GM23338 (cell line): ENCODE data around the gene MT1B. TPM values are rescaled to one million over a fixed set of nuclear protein-coding genes. Genes with fewer than 3 reads are reported as not detected.
"Not testable (repeated sequence)": the region's sequence is repeated elsewhere in the genome, so short reads cannot be mapped to it uniquely, and the experiment has no call there.

Source experiments
- ATAC-seq: fragments of 200-7000 bp; cut with Tn5 transposase; 3 replicates; pipeline ENCODE4 v1.9.1; 2020
- DNase-seq: peaks from one replicate; pipeline ENCODE4 v3.0.0-alpha.2; 2015; ENCODE audit warnings: low spot score
- H2AFZ ChIP-seq: fragments of 200-600 bp; sonication (generic); 2 replicates; pipeline ENCODE4 v1.8.0; 2016; ENCODE audit warnings: antibody characterized with exemption, mild to moderate bottlenecking, moderate library complexity
- H3F3A ChIP-seq: fragments of 200-600 bp; sonication (generic); replicated peaks from 2 replicates; pipeline ENCODE4 v1.8.0; 2017; ENCODE audit warnings: antibody characterized with exemption, mixed run types, low read depth
- H3K27ac ChIP-seq: fragments of 200-600 bp; sonication (generic); 2 replicates; pipeline ENCODE4 v1.6.1; 2016; ENCODE audit warnings: low read depth
- H3K27me3 ChIP-seq: fragments of 200-600 bp; sonication (generic); 2 replicates; pipeline ENCODE4 v1.8.0; 2016; ENCODE audit warnings: mild to moderate bottlenecking, mixed run types, moderate library complexity; ENCODE audit not compliant: insufficient read depth
- H3K36me3 ChIP-seq: fragments of 200-600 bp; sonication (generic); 2 replicates; pipeline ENCODE4 v1.8.0; 2016; ENCODE audit warnings: mild to moderate bottlenecking; ENCODE audit not compliant: insufficient read depth
- H3K4me1 ChIP-seq: fragments of 200-600 bp; sonication (generic); 2 replicates; pipeline ENCODE4 v1.8.0; 2016; ENCODE audit warnings: mild to moderate bottlenecking, moderate library complexity; ENCODE audit not compliant: insufficient read depth
- H3K4me2 ChIP-seq: fragments of 200-600 bp; sonication (generic); 2 replicates; pipeline ENCODE4 v1.7.1; 2017; ENCODE audit warnings: mixed run types
- H3K4me3 ChIP-seq: fragments of 200-600 bp; sonication (generic); 2 replicates; pipeline ENCODE4 v1.6.1; 2016; ENCODE audit warnings: mixed run types
- H3K79me2 ChIP-seq: fragments of 200-600 bp; sonication (generic); replicated peaks from 2 replicates; pipeline ENCODE4 v1.8.0; 2017; ENCODE audit warnings: mild to moderate bottlenecking; ENCODE audit not compliant: insufficient read depth
- H3K9me2 ChIP-seq: fragments of 200-600 bp; sonication (generic); 2 replicates; pipeline ENCODE4 v1.8.0; 2017; ENCODE audit not compliant: insufficient read depth
- H4K20me1 ChIP-seq: fragments of 200-600 bp; sonication (generic); replicated peaks from 2 replicates; pipeline ENCODE4 v1.8.0; 2017; ENCODE audit warnings: mild to moderate bottlenecking; ENCODE audit not compliant: insufficient read depth
- H3K27ac Mint-ChIP-seq: 2 replicates; pipeline ENCODE4 v1.8.0; 2020; ENCODE audit warnings: inconsistent platforms, mild to moderate bottlenecking, moderate library complexity, mixed read lengths
- H3K27me3 Mint-ChIP-seq: 3 replicates; pipeline ENCODE4 v1.8.0; 2022; ENCODE audit warnings: low read depth, mild to moderate bottlenecking, moderate library complexity, mixed read lengths, inconsistent platforms; ENCODE audit not compliant: insufficient read depth, poor library complexity
- H3K36me3 Mint-ChIP-seq: 3 replicates; pipeline ENCODE4 v1.8.0; 2021; ENCODE audit warnings: low read depth, mild to moderate bottlenecking, inconsistent platforms, moderate library complexity, mixed read lengths
- H3K4me1 Mint-ChIP-seq: 3 replicates; pipeline ENCODE4 v1.8.0; 2020; ENCODE audit warnings: mild to moderate bottlenecking, inconsistent platforms, mixed read lengths
- H3K4me3 Mint-ChIP-seq: 3 replicates; pipeline ENCODE4 v1.8.0; 2021; ENCODE audit warnings: moderate library complexity, mild to moderate bottlenecking, inconsistent platforms, mixed read lengths
- H3K9me3 Mint-ChIP-seq: 3 replicates; pipeline ENCODE4 v1.8.0; 2020; ENCODE audit warnings: moderate library complexity, mild to moderate bottlenecking, inconsistent platforms, mixed read lengths
- NANOG ChIP-seq: IDR thresholded peaks from 2 replicates; pipeline ENCODE4 v1.6.1; 2016; ENCODE audit warnings: antibody characterized with exemption, borderline replicate concordance
- POLR2AphosphoS5 ChIP-seq: IDR thresholded peaks from 2 replicates; pipeline ENCODE4 v1.6.1; 2016; ENCODE audit warnings: antibody characterized with exemption, low read depth
- polyA plus RNA-seq: library from polyadenylated mRNA; unstranded; fragments of >200 nt; fragmentation: Nextera tagmentation; extraction: Ambion mirVana; gene quantifications from 2 replicates; pipeline ENCODE4 v1.2.1, GENCODE V29; 2016
- total RNA-seq: library from RNA; depleted of rRNA; stranded (reverse); fragments of >200 nt; shearing (Covaris generic); gene quantifications from 2 replicates; pipeline ENCODE4 v1.2.3, GENCODE V29; 2014
- TF ChIP-seq, protein P1 (sequence below): fragments of 250-450 bp; sonication (Bioruptor Pico); IDR thresholded peaks from 2 replicates; pipeline ENCODE4 v1.5.0; 2020; ENCODE audit warnings: mild to moderate bottlenecking, moderate library complexity

The MT1B gene
- total and polyA plus RNA-seq, 2 experiments from 2014 or later: not detected

DNA sequence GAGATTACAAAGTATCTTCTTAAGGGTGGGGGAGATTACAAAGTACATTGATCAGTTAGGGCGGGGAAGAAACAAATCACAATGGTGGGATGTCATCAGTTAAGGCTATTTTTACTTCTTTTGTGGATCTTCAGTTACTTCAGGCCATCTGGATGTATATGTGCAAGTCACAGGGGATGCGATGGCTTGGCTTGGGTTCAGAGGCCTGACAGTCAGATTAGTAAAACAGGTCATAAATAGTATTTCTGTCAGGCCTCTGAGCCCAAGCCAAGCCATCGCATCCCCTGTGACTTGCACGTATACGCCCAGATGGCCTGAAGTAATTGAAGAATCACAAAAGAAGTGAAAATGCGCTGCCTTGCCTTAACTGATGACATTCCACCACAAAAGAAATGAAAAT lies 22.9 kb downstream of the MT1B start:
- Mint-ChIP-seq H3K27ac (peak overlapping the region; percentile 85), H3K27me3 (peaks cover 61% of the 10 kb centered on the region), H3K4me1 (peaks cover 42% of the 10 kb centered on the region), H3K4me3 (peak overlapping the region; percentile 73), H3K36me3 (peaks cover 16% of the 10 kb centered on the region)
- peak; percentile 54; the same call in 1 of the 2 replicates for TF ChIP-seq NANOG
- Histone ChIP-seq H3K27ac (peak overlapping the region; percentile 100), H3K4me3 (peak overlapping the region; percentile 73; the same call in 1 of the 2 replicates), H3F3A (peaks cover 12% of the 10 kb centered on the region), H3K4me1 (peaks cover 45% of the 10 kb centered on the region), H3K4me2 (peak overlapping the region; percentile 93), H3K27me3 (peaks cover 43% of the 10 kb centered on the region)
- not testable (repeated sequence) for H2AFZ ChIP-seq, H4K20me1 ChIP-seq, H3K79me2 ChIP-seq, ATAC-seq, H3K36me3 ChIP-seq, H3K9me3 Mint-ChIP-seq, H3K9me2 ChIP-seq
- peak; percentile 21 for DNase-seq

DNA sequence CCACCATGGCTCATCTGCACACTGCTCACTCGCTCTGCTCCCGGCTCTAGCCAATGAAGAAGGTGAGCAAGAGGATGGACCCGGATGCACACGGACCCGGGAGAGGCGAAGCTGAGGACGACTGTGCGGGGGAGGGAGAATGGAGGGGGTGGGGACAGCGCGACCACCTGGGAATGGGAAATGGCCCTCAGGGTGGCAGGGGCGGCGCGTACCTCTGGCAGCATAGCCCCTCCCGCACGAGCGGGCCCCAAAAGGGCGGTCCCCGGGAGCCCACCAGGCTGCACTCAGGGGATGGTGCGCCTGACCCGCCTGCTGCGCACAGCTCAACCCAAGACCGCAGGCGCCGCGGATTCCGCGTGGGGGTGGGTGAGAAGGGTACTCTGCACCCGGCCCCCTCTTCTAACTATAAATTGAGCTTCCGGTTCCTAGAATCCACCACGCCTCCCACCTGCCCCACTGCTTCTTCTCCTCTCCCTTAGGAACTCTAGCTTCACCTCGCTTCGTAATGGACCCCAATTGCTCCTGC lies 24.1 kb downstream of the MT1B start:
- H2AFZ ChIP-seq: peak overlapping the region; percentile 73
- H3K4me2 ChIP-seq: peak overlapping the region; percentile 93
- H3K27me3 ChIP-seq: peaks cover 37% of the 10 kb centered on the region
- peaks cover 36% of the 10 kb centered on the region for H3K4me1 ChIP-seq
- H3K9me2 ChIP-seq: no peaks in the 10 kb centered on the region
- Mint-ChIP-seq H3K27ac (peak overlapping the region; percentile 85), H3K27me3 (peaks cover 50% of the 10 kb centered on the region), H3K4me1 (peaks cover 38% of the 10 kb centered on the region), H3K36me3 (peaks cover 6% of the 10 kb centered on the region), H3K9me3 (no peaks in the 10 kb centered on the region), H3K4me3 (peak overlapping the region; percentile 73)
- DNase-seq: peak; percentile 78
- TF ChIP-seq, protein P1, sequence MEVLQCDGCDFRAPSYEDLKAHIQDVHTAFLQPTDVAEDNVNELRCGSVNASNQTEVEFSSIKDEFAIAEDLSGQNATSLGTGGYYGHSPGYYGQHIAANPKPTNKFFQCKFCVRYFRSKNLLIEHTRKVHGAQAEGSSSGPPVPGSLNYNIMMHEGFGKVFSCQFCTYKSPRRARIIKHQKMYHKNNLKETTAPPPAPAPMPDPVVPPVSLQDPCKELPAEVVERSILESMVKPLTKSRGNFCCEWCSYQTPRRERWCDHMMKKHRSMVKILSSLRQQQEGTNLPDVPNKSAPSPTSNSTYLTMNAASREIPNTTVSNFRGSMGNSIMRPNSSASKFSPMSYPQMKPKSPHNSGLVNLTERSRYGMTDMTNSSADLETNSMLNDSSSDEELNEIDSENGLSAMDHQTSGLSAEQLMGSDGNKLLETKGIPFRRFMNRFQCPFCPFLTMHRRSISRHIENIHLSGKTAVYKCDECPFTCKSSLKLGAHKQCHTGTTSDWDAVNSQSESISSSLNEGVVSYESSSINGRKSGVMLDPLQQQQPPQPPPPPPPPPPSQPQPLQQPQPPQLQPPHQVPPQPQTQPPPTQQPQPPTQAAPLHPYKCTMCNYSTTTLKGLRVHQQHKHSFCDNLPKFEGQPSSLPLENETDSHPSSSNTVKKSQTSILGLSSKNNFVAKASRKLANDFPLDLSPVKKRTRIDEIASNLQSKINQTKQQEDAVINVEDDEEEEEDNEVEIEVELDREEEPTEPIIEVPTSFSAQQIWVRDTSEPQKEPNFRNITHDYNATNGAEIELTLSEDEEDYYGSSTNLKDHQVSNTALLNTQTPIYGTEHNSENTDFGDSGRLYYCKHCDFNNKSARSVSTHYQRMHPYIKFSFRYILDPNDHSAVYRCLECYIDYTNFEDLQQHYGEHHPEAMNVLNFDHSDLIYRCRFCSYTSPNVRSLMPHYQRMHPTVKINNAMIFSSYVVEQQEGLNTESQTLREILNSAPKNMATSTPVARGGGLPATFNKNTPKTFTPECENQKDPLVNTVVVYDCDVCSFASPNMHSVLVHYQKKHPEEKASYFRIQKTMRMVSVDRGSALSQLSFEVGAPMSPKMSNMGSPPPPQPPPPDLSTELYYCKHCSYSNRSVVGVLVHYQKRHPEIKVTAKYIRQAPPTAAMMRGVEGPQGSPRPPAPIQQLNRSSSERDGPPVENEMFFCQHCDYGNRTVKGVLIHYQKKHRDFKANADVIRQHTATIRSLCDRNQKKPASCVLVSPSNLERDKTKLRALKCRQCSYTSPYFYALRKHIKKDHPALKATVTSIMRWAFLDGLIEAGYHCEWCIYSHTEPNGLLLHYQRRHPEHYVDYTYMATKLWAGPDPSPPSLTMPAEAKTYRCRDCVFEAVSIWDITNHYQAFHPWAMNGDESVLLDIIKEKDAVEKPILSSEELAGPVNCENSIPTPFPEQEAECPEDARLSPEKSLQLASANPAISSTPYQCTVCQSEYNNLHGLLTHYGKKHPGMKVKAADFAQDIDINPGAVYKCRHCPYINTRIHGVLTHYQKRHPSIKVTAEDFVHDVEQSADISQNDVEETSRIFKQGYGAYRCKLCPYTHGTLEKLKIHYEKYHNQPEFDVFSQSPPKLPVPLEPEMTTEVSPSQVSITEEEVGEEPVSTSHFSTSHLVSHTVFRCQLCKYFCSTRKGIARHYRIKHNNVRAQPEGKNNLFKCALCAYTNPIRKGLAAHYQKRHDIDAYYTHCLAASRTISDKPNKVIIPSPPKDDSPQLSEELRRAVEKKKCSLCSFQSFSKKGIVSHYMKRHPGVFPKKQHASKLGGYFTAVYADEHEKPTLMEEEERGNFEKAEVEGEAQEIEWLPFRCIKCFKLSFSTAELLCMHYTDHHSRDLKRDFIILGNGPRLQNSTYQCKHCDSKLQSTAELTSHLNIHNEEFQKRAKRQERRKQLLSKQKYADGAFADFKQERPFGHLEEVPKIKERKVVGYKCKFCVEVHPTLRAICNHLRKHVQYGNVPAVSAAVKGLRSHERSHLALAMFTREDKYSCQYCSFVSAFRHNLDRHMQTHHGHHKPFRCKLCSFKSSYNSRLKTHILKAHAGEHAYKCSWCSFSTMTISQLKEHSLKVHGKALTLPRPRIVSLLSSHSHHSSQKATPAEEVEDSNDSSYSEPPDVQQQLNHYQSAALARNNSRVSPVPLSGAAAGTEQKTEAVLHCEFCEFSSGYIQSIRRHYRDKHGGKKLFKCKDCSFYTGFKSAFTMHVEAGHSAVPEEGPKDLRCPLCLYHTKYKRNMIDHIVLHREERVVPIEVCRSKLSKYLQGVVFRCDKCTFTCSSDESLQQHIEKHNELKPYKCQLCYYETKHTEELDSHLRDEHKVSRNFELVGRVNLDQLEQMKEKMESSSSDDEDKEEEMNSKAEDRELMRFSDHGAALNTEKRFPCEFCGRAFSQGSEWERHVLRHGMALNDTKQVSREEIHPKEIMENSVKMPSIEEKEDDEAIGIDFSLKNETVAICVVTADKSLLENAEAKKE (CRISPR knock-in tag): no peak
- peak; percentile 61 for TF ChIP-seq POLR2AphosphoS5
- no peaks in the 10 kb centered on the region for H3K79me2 ChIP-seq
- H3K27ac ChIP-seq: peak overlapping the region; percentile 100
- peak; percentile 82 for ATAC-seq
- peaks cover 7% of the 10 kb centered on the region for H3F3A ChIP-seq
- H3K4me3 ChIP-seq: peak overlapping the region; percentile 73
- no peaks in the 10 kb centered on the region for H4K20me1 ChIP-seq
- H3K36me3 ChIP-seq: no peaks in the 10 kb centered on the region
